ENCODE data around the gene EVA1C.
"Not testable (repeated sequence)": the region's sequence is repeated elsewhere in the genome, so short reads cannot be mapped to it uniquely, and the experiment has no call there.

Gene EVA1C

GRCh38 chr21:32386195-32386870 is 26.2 kb upstream of the EVA1C start:
- Histone ChIP-seq H3K36me3 (peaks cover 38% of the 10 kb centered on the region), H3K27me3 (ENCODE audit: insufficient read depth, low read depth, severe bottlenecking) (no peaks in the 10 kb centered on the region), H3K4me3 (ENCODE audit: low read depth, low read length) (no peak overlapping the region), H3K9me3 (ENCODE audit: severe bottlenecking) (no peaks in the 10 kb centered on the region), H3K27ac (no peak overlapping the region)
- TF ChIP-seq CTCF (IDR thresholded peaks at IDR 0.05; ENCODE audit: low read depth, low read length): no peak
- no peak for DNase-seq

GRCh38 chr21:32387151-32387550 is 25.4 kb upstream of the EVA1C start:
- DNase-seq: no peak
- TF ChIP-seq CTCF (IDR thresholded peaks at IDR 0.05; ENCODE audit: low read depth, low read length): no peak
- H3K4me3 ChIP-seq (ENCODE audit: low read depth, low read length): no peak overlapping the region
- H3K27me3 ChIP-seq (ENCODE audit: insufficient read depth, low read depth, severe bottlenecking): no peaks in the 10 kb centered on the region
- H3K9me3 ChIP-seq (ENCODE audit: severe bottlenecking): no peaks in the 10 kb centered on the region
- no peak overlapping the region for H3K27ac ChIP-seq
- H3K36me3 ChIP-seq: peaks cover 35% of the 10 kb centered on the region

GRCh38 chr21:32388306-32388705 is 24.2 kb upstream of the EVA1C start:
- Histone ChIP-seq H3K9me3 (ENCODE audit: severe bottlenecking) (peaks cover 4% of the 10 kb centered on the region), H3K4me3 (ENCODE audit: low read depth, low read length) (no peak overlapping the region), H3K27me3 (ENCODE audit: insufficient read depth, low read depth, severe bottlenecking) (no peaks in the 10 kb centered on the region), H3K36me3 (peaks cover 24% of the 10 kb centered on the region), H3K27ac (no peak overlapping the region)
- no peak for TF ChIP-seq CTCF (IDR thresholded peaks at IDR 0.05; ENCODE audit: low read depth, low read length)
- no peak for DNase-seq

- Histone ChIP-seq H3K27me3 (ENCODE audit: insufficient read depth, low read depth, severe bottlenecking) (peaks cover 3% of the 10 kb centered on the region), H3K36me3 (peaks cover 13% of the 10 kb centered on the region), H3K27ac (no peak overlapping the region), H3K4me3 (ENCODE audit: low read depth, low read length) (no peak overlapping the region), H3K9me3 (ENCODE audit: severe bottlenecking) (peaks cover 16% of the 10 kb centered on the region)
- TF ChIP-seq CTCF (IDR thresholded peaks at IDR 0.05; ENCODE audit: low read depth, low read length): no peak
- no peak for DNase-seq
These were observed 23.0 kb upstream of the EVA1C start for GRCh38 chr21:32389337-32390015.

GRCh38 chr21:32390537-32391224 is 21.8 kb upstream of the EVA1C start:
- H3K27me3 ChIP-seq (ENCODE audit: insufficient read depth, low read depth, severe bottlenecking); H3K27ac ChIP-seq; DNase-seq; H3K4me3 ChIP-seq (ENCODE audit: low read depth, low read length); H3K36me3 ChIP-seq: not testable (repeated sequence)
- H3K9me3 ChIP-seq (ENCODE audit: severe bottlenecking): peaks cover 19% of the 10 kb centered on the region

- no peak for DNase-seq
- Histone ChIP-seq H3K9me3 (ENCODE audit: severe bottlenecking) (peaks cover 24% of the 10 kb centered on the region), H3K27me3 (ENCODE audit: insufficient read depth, low read depth, severe bottlenecking) (peaks cover 6% of the 10 kb centered on the region), H3K36me3 (peaks cover 3% of the 10 kb centered on the region; the same call in 1 of the 2 replicates), H3K27ac (no peak overlapping the region), H3K4me3 (ENCODE audit: low read depth, low read length) (no peak overlapping the region; the same call in 1 of the 2 replicates)
- no peak for TF ChIP-seq CTCF (IDR thresholded peaks at IDR 0.05; ENCODE audit: low read depth, low read length)
These were observed 20.8 kb upstream of the EVA1C start for GRCh38 chr21:32391755-32392154.
